Activated naive CD4-positive, alpha-beta T cell treated with Interleukin-2 at 50 U/mL for 16 hours (primary cell): ENCODE data around the gene PACS2.
"Not testable (repeated sequence)": the region's sequence is repeated elsewhere in the genome, so short reads cannot be mapped to it uniquely, and the experiment has no call there.

Experiments
- DNase-seq: peaks from one replicate; pipeline ENCODE4 v3.0.0-alpha.2; 2020

The PACS2 gene

GRCh38 chr14:105353136-105353535 lies 38.6 kb downstream of the PACS2 start:
- no peak for DNase-seq

DNA sequence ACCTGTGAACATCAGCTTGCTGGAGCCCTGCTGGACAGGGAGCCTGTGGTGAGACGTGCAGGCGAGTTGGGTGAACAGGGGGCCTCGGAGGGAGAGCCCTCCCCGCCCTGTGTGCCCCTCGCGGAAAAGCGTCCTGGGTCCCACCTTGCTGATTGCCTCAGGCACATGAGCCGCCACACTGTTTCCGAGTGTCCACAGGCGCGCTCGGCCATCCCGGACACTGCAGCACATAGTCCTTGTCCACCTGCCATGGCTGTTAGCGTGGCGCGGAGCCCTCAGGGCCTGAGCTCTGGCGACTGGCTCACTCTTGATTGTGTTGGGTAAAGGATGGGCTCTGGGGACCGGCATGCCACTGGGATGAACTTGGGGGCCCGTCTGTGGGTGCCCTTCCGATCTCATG lies 40.0 kb downstream of the PACS2 start:
- DNase-seq: no peak

- DNase-seq: no peak
Measured at GRCh38 chr14:105355049-105355575, 40.6 kb downstream of the PACS2 start.

DNA sequence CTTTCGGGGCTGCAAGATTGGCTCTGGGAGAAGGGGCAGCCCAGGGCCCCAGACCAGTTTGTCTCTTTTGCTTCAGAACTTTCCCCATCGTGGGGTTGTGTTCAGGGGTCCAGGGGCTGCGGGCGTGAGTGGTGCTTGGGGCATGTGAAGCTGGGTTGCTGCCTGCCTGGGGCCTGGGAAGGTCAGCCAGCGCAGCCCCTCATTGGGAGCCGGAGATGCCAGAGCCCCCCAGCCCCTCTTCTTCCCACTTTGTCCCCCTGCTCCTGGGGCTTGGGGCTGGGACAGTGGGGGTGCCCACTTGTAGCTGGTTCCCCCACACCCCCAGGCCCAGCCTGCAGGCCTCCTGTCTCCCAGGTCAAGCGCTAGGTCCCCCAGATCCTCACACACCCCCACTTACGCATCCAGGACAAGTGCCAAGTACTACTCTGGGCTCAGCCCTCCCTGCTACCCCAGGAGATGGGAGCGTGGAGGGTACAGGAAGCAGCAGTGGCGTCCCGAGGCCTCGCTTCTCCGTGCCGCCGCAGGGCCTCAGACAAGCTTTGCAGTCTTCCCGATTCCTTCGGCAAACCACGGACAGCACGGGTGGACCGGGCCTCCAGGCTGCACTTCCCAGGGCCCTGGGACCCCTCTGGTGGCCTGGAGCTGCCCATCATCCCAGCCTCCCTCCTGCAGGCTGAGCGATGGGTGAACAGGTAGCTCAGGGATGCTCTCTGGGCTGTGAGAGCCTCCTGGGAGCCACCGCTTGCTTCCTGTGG lies 41.5 kb downstream of the PACS2 start:
- DNase-seq: no peak

DNA sequence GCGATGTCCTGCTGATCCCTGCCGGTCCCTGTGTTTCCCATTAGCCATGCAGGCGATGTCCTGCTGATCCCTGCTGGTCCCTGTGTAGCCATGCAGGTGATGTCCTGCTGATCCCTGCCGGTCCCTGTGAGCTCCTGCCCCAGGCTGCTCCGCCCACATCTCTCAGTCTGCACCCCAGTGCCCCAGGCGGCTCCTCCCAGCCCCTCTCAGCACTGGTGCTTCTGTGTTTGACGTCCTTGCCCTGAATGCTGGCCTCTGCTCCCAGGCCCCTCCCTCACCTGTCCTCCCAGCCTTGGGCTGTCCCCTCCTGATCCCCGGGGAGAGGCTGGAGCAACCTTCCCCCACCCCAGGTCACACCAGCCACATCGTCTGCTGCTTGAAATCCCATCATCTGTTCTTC lies 42.4 kb downstream of the PACS2 start:
- DNase-seq: no peak

DNA sequence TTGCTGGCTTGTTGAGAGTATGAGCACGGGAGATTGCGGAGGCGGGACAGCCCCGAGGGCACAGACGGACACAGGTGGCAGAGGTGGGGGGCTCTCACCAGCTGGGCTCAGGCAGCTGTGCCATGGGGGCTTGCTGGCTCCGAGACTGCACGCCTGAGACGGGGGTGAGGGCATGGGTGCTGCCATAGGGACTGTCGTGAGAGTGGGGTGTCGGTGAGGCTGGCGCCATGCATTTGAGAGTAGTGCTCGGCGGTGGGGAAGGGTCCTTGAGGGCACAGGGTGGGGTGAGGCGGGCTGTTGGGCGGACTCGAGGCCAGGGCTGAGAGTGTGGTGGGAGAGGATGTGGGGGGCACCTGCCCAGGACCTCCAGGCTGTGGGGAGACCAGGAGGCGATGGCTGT lies 43.1 kb downstream of the PACS2 start:
- DNase-seq: no peak

DNA sequence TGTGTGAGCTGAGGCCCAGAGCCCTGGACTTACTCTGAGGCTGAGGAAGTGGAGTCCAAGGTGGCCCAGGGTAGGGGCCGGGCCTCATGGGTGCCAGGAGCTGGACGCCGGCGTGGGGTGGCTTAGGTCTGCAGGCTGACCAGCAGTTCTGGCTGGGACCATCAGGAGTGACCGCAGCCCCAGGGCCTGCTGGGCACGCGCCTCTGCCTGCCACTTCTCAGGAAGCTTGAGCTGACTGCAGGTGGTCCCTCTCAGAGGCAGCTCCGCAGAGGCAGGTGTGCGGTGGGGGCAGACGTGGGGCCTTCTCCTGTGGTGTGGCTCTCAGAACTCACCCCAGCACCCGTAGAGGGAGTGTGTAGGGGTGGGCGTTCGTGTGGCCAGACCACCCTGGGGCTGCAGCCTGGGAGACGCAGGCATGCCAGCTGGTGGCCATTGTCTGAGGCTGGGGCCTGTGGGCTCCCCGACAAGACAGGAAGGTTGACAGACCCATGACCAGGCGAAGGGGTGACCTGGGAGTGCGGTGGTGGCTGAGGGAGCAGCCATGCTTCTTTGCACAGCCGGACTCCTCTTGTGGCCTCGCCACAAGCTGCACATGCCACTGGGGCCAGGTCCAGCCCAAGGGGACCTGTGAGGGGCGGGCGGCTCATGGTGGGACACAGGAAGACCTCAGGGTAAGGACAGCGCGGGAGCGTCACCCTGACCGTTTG lies 43.7 kb downstream of the PACS2 start:
- DNase-seq: no peak

GRCh38 chr14:105358943-105359342 lies 44.4 kb downstream of the PACS2 start:
- DNase-seq: no peak

DNA sequence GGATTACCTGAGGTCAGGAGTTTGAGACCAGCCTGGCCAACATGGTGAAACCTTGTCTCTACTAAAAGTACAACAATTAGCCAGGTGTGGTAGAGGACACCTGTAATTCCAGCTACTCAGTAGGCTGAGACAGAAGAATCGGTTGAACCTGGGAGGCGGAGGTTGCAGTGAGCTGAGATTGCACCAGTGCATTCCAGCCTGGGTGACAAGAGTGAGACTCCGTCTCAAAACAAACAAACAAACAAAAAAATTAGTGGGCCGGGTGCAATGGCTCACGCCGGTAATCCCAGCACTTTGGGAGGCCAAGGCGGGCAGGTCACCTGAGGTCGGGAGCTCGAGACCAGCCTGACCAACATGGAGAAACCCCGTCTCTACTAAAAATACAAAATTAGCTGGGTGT lies 46.9 kb downstream of the PACS2 start:
- not testable (repeated sequence) for DNase-seq

- peak; percentile 36 for DNase-seq
Measured at GRCh38 chr14:105363847-105364708, 49.5 kb downstream of the PACS2 start.

DNA sequence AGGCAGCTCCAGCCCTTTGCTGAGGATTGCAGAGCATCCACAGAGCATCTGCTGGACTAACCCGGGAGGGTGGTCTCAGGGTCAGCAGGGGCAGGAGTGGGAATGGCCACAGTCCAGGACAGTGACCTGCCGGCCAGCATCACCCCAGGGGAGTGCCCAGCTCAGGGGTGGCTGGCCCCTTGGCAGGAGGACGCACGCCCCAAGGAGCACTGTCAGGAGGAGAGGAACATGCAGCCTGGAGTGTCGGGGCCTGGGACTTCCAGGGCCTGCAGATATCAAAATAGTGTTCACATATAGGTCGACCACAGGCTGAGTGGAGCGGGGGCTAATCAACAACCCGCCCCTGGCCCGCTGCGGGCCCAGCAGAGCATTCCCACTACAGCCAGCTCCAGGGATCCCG lies 50.6 kb downstream of the PACS2 start:
- no peak for DNase-seq

GRCh38 chr14:105365681-105366080 lies 51.1 kb downstream of the PACS2 start:
- no peak for DNase-seq

DNA sequence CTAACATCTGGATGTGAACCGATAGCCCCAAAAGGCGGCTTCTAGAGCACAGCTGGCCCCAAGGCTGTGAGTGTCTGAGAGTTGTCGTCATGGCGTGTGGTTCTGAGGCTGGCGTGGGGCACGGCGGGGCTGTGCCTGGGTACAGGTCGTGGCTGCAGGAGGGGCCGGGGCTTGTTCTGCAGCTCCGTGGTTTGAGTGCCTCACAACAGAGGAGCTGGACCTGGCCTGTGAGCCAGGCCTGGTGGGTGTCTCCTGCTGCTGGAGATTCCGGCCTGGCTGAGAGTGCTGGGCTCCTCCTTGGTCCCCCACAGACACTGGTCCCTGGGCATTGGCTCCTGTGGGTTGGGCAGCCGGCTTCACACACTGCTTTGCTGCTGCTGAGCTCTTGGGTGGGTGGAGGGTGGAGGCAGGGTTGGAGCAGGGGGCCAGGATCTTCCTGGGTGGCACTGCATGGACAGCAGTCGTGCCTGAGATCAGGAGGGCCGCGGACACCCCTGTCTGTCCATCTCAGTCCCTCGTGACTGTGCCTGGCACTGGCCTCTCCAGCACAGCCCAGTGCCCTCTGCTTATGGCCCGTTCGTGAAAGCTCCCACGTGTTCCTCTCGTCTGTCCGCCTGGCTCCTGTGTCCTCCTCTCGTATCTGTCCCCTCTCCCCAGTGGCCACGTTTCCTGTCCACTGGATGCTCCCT lies 52.0 kb downstream of the PACS2 start:
- DNase-seq: no peak

- no peak for DNase-seq
Measured at GRCh38 chr14:105367116-105368031, 52.8 kb downstream of the PACS2 start.

DNA sequence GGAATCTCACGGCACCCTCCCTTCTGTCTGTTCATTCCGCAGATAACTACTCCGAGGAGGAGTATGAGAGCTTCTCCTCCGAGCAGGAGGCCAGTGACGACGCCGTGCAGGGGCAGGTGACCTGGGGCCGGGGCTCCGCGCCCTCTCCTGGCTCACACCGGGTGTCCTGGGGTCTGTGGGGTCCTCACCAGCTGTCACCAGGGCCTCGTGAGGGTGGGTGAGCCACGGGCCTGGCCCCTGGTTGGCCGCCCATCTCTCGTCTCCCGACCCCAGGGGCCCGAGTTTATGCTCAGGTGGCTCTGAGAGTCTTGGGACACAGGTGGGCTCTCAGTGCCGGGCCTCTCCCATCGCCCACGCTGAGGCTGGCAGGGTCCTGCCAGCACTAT lies 53.5 kb downstream of the PACS2 start:
- DNase-seq: no peak

- no peak for DNase-seq
Measured at GRCh38 chr14:105368426-105368825, 53.9 kb downstream of the PACS2 start.

DNA sequence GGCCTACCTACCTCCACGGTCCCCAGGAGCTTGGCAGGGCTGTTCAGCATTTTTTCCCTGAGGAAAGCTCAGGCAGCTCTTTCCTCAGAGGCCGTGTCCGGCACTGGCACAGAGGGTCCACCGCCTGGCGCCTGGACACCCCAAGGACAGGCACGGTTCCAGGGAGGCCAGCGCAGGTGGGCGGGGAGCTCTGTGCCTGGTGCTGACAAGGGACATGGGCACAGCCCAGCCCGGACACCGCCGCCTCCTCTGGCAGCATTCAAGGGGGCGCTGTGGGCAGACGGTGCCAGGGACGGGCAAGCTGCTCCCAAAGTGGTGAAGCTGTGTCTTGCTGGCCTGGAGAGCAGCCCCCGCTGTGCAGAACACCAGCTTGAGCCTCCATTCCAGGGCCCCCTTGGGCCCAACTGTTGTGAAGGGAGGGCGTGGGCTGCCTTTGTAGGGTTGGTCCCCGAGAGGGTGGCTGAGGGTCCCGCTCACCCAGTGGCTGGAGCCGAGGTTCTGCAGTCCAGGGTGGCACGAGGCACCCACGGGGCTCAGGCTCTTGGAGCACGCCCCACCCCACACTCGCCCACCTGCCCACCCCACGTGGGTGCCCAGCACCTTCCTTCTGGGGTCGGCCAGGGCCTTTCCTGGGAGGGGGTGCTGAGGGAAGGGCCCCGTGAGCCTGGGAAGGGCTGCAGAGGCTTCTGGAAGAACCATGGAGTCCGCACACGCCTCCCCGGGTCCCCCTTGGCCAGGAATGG lies 54.5 kb downstream of the PACS2 start:
- no peak for DNase-seq

GRCh38 chr14:105369653-105370040 lies 55.1 kb downstream of the PACS2 start:
- no peak for DNase-seq

DNA sequence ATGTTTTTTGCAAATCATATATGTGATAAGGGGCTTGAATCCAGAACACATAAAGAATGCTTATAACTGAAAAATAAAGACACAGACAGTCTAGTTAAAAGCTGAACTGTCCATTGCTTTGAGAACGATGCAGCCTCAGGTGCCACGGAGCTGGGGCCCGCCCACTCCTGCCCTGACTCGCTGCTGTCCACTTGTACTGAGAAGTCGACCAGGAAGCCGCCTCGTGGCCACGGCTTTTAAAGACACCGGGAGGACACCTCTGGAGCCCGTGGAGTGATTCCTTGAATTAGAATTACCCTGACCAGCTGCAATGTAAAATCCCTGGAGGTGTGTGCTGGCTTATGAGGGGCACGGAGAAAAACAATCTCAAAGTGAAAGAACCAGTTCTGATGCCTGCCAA lies 59.8 kb downstream of the PACS2 start:
- no peak for DNase-seq

DNA sequence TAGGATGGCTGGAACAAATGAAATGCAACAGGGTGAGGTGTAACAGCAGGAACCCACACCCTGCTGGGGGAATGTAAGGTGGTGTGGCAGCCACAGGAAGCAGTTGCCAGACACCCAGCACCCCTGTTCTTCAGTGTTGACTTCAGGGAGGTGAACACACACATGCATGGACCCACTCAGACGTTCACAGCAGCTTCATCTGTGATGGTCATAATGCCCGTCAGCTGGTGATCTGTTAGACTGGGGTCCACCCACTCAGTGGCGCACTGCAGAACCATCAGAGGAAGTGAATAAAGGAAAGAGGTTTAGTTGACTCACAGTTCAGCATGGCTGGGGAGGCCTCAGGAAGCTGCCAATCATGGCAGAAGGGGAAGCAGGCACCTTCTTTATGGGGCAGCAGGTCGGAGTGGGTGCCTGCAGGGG lies 61.1 kb downstream of the PACS2 start:
- peak; percentile 44 for DNase-seq
